Stimulated activated CD4-positive, alpha-beta T cell treated with anti-CD3 and anti-CD28 coated beads, Interleukin-12 subunit alpha, Interleukin-12 subunit beta, amount 100 ng/mL, for 48 hours (primary cell): ENCODE measurements around the gene RAPGEF5.

ENCODE experiments used
- DNase-seq, 3 donors: peaks; one replicate each; pipeline ENCODE4 v3.0.0-alpha.2; 2020; ENCODE audit warnings: low read depth in 2 of 3, low spot score in 1 of 3

Gene RAPGEF5, protein sequence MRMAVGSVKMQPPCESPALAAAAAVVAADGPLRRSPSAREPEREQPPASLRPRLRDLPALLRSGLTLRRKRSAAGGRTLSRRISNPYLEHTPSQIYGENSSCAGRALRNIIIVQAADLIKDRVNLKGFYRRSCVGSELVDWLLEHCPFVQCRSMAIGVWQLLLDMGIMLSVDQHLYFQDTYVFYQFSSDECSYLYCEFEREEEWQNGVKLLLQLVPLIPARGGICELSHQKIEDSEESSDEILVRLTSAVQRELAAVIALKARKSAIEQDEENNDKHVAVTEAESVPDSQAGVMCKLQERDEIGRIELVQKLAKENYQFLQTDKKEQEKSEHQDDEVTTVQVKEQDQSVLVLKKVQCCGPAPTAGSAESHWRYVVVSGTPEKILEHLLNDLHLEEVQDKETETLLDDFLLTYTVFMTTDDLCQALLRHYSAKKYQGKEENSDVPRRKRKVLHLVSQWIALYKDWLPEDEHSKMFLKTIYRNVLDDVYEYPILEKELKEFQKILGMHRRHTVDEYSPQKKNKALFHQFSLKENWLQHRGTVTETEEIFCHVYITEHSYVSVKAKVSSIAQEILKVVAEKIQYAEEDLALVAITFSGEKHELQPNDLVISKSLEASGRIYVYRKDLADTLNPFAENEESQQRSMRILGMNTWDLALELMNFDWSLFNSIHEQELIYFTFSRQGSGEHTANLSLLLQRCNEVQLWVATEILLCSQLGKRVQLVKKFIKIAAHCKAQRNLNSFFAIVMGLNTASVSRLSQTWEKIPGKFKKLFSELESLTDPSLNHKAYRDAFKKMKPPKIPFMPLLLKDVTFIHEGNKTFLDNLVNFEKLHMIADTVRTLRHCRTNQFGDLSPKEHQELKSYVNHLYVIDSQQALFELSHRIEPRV

GRCh38 chr7:22356701-22357310 lies at the start of gene RAPGEF5:
RAPGEF5 (minus strand) TSS chr7:22357154; CDS start chr7:22357060, 94 bp downstream.
- no peak for DNase-seq

DNA sequence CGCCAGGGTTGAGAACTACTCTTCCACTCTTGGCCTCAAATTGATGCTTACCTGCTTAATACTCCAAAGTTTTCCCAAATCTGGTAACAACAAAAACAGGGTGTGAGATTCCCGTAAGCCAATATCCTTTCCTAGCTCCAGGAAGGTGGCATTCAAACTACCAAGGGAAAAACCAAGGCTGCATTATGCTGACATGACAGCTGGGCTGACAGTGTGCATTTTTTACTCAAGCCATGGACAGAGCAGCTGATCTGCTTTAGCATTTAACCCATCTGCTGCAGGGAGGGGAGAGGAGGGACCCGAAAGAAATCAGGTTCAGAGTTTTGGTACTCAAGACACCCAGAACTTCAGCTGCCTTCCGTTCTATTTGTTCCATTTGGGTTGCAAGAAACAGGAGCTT lies 49.8 kb upstream of the RAPGEF5 start:
- DNase-seq = no peak

- DNase-seq = no peak
Observed at GRCh38 chr7:22404421-22405023, 47.6 kb upstream of the RAPGEF5 start.

DNA sequence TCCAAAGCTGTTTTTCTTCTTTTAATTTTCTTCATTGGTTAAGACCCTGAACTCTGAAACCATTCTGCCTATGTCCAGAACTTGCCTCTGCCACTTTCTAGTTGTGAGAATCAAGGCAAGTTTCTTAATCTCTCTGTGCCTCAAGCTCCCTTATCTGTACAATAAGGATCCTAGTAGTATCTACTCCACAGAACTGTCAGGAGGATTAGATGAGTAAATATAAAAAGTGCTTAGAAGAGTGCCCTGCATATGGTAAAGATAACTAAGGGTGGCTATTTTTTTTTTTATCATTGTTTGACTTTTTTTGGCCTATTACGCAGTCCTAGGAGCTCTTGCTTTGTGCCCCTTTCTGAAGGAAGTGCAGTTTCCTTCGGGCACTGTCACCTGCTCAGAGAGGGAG lies 46.4 kb upstream of the RAPGEF5 start:
- no peak for DNase-seq

- no peak for DNase-seq
Observed at GRCh38 chr7:22402250-22402649, 45.3 kb upstream of the RAPGEF5 start.

DNA sequence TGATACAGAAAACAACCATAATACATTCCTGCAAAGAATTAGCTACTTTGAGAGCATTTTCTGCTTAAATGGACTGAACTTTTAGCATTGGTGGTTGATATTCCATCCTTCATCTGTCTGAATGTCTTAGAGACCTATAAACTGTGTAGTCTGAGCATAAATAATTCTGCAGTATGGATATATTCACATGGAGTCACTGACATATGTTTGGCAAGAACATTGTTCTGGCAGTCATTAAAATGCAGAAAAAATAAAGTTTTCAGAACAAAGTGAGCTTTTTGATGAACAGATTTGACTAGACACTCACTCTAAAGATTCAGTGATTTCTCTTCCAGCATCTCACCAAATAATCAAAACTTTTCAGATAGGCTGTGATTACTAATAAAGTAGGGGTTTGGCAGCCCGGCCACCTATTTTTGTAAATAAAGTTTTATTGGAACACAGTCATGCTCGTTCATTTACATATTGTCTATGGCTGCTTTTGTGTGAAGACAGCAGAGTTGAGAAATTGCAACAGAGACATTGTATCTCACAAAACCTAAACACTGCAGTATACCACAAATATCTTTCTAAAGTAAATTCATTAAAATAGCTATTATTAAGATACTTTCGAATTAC lies 44.1 kb upstream of the RAPGEF5 start:
- no peak for DNase-seq

DNA sequence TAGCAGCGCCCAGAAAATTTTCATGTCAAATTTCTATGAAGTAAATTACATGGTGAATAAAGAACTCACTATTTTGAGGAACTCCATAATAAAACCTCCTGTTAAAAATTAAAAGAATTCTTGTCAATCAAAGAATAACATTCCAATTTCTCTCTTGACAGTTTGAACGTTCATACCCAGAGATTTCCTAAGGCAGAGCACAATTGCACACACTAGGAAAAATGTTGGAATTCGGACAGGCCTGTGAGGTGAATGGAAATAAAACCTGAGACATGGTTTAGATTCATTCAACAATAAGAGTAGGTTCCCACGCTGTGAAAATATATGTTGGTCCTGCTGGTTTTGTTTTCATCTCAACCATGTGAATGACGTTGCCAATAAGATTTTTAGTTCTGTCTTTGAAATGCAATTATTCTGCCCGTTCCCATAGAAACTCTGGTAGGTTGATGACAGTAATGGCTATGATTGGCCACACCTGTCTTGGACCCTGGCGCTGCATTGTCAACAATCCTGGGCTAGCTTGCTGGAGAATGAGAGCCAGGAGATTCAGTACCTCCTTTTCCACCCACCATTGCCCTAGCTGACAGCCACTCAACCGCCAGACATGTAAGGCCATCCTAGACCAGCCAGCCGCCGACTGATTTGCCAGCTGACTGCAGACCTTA lies 43.3 kb upstream of the RAPGEF5 start:
- no peak for DNase-seq

DNA sequence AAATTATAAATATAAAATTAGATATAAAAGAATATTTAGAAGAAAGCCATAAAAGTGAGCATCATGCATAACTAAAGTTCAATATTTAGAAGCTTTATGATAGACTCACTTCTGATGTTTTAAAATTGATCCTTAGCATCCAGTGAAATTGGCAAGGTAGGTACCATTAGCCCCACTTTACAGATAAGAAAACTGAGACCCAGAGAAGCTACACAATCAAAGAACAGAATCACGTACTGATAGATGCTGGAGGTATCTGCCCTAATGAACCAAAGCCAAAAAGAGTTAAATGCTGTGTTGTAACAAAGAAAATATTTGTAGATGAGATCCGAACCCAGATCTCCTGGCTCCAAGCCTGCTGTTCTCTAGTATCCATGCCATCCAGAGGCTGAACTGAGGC lies 42.6 kb upstream of the RAPGEF5 start:
- DNase-seq = no peak

DNA sequence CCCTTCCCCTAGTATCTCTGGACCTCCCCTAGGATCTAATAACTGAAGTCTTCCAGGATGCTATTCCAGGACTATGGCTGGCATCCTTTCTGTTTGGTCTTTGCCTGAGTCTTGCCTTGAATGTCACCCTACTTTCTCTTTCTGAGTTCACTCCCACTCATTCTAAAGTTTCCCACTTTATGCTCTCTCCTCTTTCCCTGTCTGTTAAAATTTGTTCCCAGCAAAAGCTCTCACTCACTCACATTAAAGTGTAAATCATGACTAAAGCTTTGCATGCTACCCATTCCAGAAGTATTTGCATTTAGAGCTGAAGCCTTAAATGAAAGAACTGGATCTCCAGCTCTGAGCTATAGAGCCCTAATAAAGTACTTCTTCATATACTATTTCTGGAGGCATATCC lies 42.1 kb upstream of the RAPGEF5 start:
- DNase-seq = no peak

- no peak for DNase-seq
Observed at GRCh38 chr7:22397981-22398380, 41.0 kb upstream of the RAPGEF5 start.

DNA sequence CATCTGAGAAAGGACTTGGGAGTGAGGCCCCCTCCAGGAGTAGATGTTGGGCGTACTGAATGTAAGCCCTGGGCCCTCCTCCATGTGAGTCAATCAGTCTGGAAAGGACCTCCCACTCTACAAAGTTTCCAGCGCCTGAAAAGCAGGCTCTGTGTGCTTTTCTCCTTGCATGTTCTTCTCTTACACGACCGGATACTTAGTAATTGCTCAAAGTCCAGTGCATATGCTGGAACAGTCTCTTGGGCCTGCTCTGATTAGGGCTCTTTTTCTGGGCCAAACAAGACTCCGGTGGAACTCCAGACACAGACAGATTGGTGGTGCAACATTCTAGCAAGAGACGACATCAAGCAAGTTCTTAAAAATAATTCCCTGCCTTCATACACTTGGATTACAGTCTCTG lies 38.3 kb upstream of the RAPGEF5 start:
- DNase-seq = no peak

- DNase-seq = no peak
Observed at GRCh38 chr7:22394739-22395138, 37.8 kb upstream of the RAPGEF5 start.

DNA sequence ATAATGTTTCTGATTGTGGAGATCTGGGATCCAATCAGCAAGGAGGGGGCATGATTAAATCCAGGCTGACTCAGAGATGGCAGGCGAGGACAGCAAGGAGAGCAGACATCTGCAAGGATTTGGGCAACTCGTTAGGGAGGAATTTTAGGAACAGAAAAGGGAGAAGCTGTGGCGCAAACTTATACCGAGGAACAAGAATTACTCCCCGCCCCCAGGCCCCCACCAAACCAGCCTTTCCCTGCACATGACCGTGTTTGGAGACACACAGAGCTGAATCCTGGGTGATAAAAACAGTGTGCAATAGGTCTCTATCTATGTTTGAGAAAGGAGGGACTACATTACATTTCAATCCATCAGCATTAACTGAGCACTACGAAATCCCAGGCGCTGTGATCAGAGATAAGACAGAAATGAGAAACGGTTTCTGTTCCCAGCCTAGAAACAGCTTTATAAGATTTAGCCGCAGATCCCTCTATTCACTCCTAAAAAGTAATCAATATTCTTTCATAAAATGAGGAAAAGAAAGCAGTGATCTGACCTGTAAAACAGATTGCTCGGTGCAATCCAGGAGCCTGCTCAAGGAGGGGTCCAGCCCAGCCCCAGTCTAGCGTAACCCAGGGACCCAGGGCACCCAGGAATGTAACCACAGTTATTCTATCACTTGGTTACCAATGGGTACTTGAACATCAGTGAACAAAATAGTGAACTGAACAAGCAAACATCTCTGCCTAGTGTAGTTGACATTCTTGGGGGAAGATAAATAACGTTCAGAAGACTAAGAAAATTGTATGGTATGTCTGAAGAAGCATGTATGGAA lies 37.2 kb upstream of the RAPGEF5 start:
- no peak for DNase-seq

GRCh38 chr7:22390516-22390915 lies 33.6 kb upstream of the RAPGEF5 start:
- DNase-seq = no peak

DNA sequence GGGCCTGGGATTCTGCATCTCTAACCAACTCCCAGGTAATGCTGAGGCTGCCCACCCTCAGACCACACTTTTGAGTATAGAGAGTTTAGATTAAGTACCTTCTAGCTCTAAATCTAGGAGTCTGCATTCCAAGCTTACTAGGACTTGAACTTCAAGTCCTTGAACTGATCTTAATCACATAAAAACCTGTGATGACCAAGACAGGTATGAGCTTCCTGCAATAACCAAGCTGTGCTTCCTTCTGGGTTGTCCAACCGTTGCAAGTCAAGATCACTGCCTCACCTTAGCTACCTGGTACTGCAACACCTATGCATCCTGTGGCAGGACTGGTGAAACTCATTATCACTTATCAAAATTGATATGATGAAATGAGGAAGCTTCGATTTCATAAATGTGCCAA lies 32.9 kb upstream of the RAPGEF5 start:
- DNase-seq = no peak

GRCh38 chr7:22387583-22387982 lies 30.6 kb upstream of the RAPGEF5 start:
- DNase-seq = no peak

DNA sequence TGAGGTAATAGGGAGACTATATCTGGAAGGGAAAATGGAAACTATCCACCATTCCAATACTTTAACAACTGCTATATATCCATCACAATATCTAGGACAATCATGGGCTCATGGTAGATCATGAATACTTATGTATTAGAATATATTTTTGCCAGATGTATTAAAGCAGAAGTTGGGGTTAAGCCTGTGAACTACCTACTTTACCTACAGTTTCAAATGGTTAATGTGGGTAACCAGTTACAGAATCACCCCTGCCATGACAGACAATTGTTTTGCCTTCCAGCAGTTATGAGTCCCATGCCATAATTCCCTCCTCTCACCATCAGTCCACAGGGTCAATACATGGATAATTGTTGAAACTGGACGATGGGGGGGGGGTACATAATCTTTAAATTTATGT lies 29.9 kb upstream of the RAPGEF5 start:
- DNase-seq = no peak

GRCh38 chr7:22386206-22386858 lies 29.4 kb upstream of the RAPGEF5 start:
- no peak for DNase-seq

- DNase-seq = no peak
Observed at GRCh38 chr7:22385326-22385725, 28.4 kb upstream of the RAPGEF5 start.
